GM21576 (cell line): Measurements from ENCODE around the gene CIAPIN1.

ENCODE experiments used
- ATAC-seq: cut with Tn5 transposase; IDR thresholded peaks from one replicate; pipeline ENCODE4 v1.9.1; 2021; ENCODE audit warnings: mild to moderate bottlenecking, moderate library complexity; ENCODE audit not compliant: unreplicated experiment

The CIAPIN1 gene

GRCh38 chr16:57476546-57477410 lies 29.6 kb upstream of the CIAPIN1 start:
- ATAC-seq, result no peak

DNA sequence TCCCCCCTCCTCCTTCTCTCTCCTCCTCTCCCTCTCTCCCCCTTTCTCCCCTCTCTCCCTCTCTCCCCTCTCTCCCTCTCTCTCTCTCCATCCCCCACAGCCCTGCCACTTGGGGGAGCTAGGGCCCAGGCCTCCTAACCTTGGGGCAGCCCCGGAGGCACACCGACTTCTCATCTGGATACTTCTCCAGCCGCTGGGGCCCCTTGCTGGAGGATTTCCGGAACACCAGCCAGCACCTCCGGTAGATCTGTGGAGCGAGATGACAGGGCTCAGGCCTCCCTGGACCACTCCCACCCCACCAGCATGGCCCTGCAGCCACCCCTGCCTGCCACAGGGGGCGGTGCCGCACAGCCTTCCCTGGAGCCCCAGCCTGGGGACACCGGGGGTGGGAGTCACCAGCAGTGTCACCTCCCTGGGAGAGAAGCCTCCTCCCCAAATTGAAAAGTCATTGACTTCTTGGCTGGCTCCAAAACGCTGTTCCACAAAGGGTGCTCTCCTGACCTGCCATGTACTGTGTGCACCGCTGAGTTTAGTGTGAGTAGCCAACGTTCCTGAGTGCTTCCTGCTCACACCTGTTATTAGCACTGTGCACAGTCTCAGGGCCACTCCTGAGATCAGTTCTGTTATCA lies 28.6 kb upstream of the CIAPIN1 start:
- ATAC-seq, result peak; percentile 88

DNA sequence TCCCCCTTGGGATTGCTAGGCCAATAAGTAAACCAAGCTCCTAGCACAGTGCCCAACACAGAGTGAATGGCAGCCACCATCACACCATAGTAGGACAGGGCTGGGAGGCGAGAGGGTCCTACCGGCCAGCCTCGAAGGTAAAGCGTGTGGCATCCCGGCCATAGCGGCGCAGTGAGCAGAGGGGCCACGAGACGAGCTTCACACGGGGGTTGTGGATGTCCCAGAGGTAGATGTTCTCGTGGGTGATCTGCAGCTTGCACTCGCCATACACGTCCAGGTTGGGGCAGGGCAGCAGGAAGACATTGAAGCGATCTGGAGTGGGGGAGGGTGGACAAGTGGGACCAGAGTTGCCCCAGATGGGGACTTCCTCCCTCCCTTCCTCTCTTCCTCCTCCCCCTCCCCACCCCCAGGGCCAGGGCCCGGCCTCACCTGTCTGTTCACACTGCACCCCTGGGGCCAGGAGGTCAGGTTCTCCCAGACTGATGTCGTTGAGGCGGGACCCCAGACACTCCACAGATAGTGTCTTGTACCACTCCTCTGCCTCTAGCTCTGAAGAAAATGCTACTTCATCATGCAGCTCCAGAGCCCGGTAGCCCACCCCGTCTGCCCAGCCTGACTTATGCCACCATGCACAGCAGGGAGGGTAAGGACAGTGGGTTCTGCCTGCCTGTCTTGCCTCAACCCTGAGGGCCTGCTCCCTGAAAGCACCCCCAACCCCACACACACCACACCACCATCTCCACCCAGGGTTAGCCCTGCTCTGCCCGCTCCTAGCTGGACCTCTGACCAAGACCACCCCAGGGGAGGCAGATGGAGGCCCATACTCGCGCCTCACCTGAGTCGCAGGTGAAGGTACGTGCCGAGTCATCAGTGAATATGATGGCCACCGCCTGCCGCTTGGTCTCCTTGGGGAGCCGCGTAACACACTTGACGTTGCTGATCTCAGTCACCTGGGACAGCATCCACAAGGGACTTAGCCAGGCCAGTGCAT lies 27.8 kb upstream of the CIAPIN1 start:
- ATAC-seq, result no peak

DNA sequence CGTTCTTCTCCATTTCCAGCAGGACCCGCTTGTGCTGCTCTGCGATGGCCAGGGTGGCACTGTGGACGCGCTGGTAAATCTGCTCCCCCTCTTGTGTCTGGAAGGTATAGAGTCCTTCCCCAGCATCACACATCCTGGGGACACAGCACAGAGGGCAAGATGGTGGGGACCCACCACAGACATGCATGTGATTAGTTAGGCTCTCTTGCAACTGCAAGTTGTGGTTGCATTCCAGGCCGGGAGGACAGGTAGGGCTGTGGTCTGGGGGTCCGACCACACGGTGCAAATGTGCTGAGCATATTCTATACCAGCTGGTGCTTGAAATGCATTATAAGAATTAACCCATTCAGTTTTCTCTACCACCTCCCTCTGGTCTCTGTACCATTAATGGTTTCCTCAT lies 26.7 kb upstream of the CIAPIN1 start:
- no peak for ATAC-seq

DNA sequence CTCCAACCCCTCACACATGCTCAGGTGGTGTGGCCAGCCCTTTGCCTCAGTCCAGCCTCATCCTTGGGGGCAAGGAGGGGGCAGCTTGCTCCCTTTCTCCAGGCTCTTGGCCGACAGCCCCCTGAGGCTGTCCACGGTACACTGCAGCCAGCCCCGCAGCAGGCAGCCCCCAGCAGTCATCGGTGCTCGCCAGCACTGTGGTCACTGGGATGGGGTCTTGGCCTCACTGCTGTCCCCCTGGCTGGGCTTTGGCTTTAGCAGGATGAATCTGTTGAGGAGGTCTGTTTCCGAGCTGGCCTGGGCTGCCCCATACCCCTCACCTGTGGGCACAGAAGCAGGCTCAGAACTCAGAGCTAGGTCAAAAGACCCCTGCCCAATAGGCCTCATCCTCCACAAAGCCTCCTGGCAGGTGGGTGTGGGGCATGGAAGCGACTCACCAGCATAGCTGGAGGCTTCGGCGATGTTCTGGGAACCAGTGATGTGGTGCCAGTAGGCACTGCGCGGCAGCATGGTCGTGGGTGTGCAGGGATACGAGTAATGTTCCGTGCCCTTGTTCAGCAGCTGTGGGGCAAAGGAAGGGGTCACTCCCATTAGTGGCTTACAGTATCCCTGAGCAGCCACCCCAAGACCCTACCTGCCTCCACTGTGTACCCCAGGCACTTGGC lies 26.1 kb upstream of the CIAPIN1 start:
- no peak for ATAC-seq

- no peak for ATAC-seq
Measured at GRCh38 chr16:57472665-57473060, 25.5 kb upstream of the CIAPIN1 start.

GRCh38 chr16:57471852-57472664 lies 24.9 kb upstream of the CIAPIN1 start:
- ATAC-seq, result no peak

DNA sequence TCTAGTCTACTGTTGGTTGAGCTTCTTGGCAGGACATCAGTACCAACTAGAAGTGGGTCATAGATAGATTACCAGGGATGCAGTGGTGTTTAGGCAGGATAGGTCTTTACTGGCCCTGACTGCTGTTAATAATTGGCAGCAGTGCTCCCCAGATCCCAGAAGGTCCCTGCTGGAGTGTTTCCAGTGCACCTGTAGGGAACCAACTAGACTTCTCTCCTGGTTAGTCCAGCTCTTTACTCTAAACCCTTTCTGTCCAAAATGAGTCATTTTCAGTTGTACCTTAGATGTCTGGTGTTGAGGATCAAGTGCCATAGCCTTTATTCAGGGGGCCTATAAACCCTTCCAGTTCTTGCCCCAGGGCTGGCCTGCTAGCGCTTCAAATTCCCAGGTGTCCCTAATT lies 24.0 kb upstream of the CIAPIN1 start:
- ATAC-seq, result no peak

GRCh38 chr16:57470711-57471110 lies 23.5 kb upstream of the CIAPIN1 start:
- no peak for ATAC-seq

DNA sequence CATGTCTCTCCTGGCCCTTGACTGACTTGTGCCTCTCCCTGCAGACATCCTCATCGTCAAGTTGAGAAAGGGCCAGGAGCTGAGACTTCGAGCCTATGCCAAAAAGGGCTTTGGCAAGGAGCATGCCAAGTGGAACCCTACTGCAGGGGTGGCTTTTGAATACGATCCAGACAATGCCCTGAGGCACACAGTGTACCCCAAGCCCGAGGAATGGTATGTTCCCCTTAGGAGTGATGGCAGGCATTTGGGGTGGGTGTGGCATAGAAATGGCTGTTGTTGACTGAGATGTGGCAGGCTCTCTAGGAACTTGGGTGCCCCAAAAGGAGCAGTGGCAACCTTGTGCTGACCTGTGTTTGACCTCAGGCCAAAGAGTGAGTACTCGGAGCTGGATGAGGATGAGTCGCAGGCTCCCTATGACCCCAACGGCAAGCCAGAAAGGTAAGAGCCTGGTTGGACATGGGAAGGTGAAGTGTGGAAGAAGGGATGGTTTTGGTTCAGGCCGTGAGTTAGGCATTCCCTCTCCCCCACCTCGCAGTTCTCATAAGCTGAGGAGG lies 22.8 kb upstream of the CIAPIN1 start:
- no peak for ATAC-seq

DNA sequence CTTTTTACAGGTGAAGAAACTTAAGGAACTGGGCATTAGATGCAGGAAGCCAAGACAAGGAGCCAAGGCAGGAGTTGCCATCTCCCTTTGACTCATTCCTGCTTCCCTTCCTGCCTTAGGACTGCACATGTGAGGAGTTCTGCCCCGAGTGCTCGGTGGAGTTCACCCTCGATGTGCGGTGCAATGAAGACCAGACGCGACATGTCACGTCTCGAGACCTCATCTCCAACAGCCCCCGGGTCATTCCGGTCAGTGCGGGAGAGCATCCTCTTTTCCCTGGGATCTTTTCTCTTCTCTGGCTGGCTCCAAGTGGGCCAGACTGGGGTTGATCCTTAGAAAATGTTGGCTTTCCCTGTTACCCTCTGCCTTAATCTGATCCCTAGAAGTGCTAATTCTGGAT lies 21.9 kb upstream of the CIAPIN1 start:
- ATAC-seq, result no peak

DNA sequence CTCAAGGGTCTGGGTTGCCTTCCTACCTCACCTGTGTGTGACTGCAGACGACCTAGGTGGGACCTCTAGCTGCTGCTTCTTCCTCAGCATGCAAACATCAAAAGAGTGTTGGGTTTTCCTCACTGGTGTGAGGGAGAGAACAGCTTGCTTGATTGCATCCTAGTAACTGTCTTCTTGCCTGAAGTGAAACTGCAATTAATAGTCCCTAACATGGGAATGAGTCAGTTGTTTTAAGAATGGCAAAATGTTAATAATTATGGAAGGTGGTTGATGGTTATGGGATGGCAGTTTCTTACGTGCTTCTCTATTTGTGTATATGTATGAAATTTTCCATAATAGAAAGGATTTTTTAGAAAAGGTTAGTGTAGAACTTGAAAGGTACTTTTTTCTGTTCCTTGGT lies 21.2 kb upstream of the CIAPIN1 start:
- ATAC-seq, result no peak

DNA sequence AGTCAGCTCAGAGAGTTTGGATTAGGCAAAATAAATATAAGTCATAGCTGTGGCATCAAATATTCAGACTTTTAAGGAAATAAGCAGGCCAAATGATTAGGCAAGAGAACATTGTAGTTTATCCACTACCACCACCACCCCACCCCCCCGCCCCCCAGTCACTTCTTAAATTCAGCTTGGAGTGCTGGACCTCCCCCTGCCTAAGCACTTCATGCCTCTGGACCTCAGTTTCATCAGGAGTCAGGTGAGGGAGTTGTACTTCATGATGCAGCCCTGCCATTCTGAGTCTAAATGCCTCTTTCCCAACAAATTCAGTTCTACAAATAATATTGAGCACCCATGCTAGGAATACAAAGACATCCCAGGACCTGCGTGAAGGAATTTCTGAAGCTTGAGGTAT lies 17.3 kb upstream of the CIAPIN1 start:
- no peak for ATAC-seq

GRCh38 chr16:57462978-57463362 lies 15.8 kb upstream of the CIAPIN1 start:
- ATAC-seq, result no peak

DNA sequence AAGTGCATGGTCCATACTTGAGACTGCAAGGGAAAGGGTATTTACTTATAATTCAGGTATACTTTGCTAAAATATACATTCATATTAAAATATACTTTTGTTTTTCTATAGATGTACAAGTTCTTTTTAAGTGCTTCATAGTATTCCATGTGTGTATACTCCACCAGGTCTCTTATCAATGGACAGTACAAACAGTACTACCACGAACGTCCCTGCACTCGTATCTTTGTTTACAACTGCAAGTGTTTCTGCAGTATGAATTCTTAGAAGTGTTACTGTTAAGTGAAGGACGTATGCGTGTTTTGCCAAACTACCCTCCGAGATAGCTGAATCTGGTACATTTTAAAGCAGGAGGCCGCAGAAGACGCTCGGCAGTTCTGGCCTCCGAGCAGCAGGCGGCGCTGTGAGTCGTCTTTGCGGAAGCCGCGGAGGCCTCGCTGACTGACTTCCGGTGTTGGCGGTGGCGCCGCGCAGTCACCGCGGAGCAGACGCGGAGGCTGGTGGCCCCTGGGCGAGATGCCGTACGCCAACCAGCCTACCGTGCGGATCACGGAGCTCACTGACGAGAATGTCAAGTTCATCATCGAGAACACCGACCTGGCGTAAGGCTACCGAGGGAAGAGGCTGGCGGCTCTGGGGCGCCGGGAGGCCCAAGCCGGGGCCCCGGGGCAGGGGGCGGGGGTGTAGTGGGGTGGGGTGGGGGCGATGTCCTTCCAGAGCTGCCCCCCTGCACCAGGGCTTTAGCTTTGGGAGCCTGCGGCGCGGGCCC lies 15.2 kb upstream of the CIAPIN1 start, which contains the start of gene POLR2C:
Gene POLR2C (plus strand): TSS at position 471 of the 769 bp plus-strand sequence. CDS start 46 bp downstream, at position 517.
- ATAC-seq, result peak; percentile 90

GRCh38 chr16:57452021-57452420 lies 4.8 kb upstream of the CIAPIN1 start:
- no peak for ATAC-seq

DNA sequence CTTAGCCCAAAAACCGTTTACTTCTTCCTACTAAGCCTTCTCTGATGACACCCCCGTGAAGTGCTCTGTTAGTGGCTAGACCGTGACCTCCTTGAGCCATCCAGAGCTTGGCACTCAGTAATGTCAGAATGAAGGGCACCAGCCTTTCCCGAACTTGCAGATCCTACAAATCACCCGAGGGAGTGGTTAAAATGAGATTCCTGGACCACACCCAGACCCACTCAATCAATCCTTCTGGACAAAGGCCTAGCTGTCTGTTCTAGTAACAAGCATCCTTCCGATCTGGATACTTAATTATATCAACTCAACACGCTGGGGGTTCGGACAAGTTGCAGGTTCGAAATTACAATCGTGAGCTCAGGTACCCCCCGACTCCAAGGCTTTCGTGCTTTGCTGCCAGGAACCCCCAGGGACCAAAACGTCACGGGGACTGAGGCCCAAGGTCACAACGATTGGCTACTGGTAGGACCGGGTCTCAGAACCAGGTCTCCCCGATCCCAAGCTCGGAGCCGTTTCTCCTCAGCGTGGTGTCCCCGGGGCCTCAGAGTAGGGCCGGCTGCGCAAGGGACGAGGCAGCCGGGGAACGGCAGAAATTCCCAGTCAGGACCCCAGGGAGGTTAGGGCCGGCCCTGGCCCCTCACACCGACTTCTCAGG lies 527 bp downstream of the CIAPIN1 start:
- ATAC-seq, result peak; percentile 29

GRCh38 chr16:57445510-57445909 lies 1.7 kb downstream of the CIAPIN1 start:
- ATAC-seq, result no peak
